NCI-H2029 treated with DMSO at 0.1 percent for 48 hours (cell line): ENCODE measurements around the gene C13orf46.
"Not testable (repeated sequence)": the region's sequence is repeated elsewhere in the genome, so short reads cannot be mapped to it uniquely, and the experiment has no call there.

Source experiments
- DNase-seq: peaks from one replicate; lab custom pipeline; 2025; lab: John Stamatoyannopoulos, UW

The C13orf46 gene

DNA sequence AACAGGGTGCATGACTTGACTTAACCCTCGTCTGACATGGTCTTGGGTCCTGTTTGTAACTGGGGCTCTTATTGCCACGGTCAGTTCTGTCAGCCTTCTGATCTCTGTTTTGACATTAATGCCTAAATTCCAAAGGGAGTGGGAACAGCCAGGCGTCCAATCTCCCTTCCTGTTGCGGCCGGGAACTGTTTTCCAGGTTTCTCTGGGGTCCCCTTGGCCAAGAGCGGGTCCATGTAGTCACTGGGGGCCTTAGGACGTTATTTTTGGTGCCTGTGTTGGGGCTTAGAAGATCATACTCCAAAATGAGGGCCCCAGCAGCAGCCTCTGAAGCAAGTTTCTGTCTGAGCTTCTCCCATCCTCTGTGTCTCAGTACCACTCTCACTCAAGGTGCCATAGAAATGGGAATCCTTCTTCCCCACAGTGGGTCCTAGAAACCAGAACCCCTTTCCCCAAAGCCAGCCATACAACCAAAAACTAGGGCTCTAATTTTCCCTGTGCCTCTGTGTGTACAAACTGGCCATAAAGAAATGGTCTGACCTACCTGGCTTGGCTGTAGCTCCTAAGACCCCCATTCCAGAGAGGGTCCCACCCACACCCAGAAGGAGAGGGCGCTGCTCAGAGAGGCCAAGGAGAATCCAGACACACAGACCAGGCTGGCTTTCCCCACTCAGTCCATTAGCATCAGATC lies 50.4 kb downstream of the C13orf46 start:
- DNase-seq, result no peak

GRCh38 chr13:113922412-113923118 lies 51.3 kb downstream of the C13orf46 start:
- DNase-seq, result no peak

DNA sequence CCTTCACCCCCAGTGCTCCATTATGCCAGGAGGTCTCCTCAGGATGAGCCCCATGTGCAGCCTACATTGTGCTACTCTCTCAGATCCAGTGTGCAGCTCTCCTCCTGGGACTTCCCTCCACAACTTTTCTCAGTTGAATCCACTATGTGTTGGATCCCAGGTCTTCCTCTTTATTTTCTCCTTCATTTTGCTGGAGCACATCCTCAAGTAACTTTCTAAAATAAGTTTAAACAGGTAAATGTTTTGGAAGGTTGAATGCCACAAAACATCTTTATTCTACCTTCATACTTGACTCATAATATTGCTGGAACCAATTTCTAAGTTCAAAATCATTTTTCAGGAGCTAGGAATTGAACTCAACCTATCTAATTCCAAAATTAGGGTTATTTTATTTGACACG lies 52.1 kb downstream of the C13orf46 start:
- DNase-seq, result no peak

DNA sequence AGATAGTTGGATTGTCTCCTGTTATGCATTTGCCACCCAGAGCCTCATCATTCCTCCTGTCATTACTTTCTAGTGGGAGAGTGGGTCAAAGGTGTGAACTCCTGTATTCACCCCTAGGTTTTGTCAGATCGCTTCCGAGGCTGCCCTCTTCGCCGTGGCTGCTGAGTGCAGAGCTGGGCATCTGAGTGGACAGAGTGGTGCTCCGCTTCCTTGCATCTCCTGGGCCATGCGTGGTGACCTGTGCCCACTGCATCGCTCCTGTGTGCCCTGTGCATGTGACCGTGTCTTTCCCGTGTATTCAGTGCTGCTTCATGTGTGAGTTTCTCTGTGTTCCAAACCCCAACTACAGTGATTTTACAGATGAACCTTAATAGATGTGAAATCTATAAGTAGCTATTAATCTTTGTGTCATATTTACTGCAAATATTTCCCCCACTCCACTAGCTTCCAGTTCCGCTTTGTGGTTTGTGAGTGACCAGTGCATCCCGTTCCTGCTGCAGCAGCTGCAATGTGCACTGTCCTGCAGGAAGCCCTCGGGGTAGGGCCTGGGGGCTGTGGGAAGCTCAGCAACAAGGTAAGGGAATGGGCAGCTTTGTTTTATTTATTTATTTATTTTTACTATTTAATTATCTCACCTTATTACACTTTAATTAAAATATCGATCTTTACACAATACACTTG lies 53.1 kb downstream of the C13orf46 start:
- no peak for DNase-seq

DNA sequence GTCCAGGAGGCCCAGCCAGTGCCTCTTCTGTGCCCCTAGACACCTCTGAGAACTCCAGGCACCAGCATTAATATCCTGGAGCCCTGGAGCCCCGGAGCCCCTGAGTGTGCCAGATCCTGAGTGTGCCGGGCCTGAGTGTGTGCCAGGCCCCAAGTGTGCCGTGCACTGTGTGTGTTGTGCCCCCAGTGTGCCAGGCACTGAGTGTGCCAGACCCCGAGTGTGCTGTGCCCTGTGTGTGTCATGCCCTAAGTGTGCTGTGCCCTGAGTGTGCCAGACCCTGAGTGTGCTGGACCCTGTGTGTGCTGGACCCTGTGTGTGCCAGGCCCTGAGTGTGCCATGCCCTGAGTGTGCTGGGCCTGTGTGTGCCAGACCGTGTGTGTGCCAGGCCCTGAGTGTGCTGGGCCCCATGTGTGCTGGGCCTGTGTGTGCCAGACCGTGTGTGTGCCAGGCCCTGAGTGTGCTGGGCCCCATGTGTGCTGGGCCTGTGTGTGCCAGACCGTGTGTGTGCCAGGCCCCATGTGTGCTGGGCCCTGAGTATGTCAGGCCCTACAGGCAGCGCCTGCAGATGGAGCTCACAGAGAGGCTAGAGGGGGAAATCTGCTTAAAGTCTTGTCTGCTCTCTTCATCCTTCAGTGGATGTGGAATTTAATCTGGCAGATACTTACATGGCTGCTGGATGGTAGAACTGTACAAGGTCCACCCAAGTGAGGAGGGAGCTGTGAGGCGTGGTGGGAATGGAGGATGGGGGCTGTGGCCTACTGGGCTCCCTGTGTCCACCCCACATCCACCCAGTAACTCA lies 53.9 kb downstream of the C13orf46 start:
- DNase-seq, result no peak

GRCh38 chr13:113918981-113919701 lies 54.7 kb downstream of the C13orf46 start:
- DNase-seq, result no peak

- no peak for DNase-seq
Observed at GRCh38 chr13:113918580-113918979, 55.3 kb downstream of the C13orf46 start.

GRCh38 chr13:113917594-113918371 lies 56.1 kb downstream of the C13orf46 start:
- no peak for DNase-seq

GRCh38 chr13:113917096-113917495 lies 56.8 kb downstream of the C13orf46 start:
- DNase-seq, result no peak

- DNase-seq, result no peak
Observed at GRCh38 chr13:113916330-113916815, 57.5 kb downstream of the C13orf46 start.

- DNase-seq, result no peak
Observed at GRCh38 chr13:113915786-113916329, 58.0 kb downstream of the C13orf46 start.

DNA sequence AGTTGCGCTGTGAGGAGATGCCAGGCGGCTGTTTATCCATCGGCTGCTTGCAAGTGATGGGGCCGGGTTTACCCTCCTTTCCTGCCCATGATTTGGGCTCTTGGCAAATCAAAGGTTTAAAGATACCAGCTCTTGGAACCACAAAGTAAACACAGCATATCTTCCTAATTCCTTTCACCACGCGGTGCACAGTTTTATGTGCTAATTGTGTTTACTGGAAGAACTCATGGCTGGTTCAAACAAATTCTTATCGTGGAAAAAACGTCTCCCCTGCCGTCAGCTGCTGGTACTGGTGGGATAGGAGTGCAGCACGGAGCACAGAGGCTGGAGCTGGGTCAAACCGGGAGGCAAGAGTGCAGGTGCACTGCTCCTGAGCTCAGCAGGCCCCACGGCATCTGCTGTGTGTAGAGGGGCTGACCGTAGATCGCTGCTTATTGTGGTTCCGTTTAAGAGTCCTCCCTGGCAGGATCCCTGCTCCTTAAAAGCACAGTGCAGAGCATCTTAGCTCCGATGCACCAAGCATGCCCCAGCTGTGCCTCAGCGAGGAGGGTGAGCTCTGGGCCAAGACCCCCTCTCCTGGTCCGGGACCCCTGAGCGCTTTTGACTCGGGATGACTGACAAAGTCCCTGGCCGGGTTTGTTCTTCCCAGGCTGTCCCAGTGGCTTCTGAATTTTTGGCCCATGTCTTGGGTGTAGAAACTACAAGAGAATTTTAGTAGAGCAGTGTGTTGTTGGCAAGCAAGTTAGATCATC lies 58.7 kb downstream of the C13orf46 start:
- DNase-seq, result no peak

DNA sequence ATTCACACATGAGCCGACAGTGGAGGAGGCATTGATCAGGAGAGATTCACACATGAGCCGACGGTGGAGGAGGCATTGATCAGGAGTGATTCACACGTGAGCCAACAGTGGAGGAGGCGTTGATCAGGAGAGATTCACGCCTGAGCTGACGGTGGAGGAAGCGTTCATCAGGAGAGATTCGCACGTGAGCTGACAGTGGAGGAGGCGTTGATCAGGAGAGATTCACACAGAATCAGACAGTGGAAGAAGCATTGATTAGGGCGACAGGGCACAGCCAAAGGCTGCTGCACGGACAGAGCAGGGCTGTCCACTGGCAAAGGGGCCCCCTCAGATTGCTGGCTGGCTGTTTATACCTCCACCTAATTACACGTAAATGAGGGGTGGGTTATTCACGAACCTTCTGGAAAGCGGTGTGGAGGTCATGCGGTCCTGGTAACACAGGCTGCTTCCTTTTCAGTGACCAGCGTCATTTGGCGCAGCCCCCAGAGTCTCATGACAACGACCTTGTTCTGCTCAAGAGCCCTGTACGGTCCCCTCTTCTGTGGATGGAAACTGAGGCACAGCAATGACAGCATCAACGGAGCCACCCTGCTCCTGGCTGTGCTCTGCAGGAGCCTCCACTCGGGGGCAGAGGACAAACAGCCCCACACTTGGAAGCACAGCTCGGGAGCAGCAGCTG lies 59.4 kb downstream of the C13orf46 start:
- DNase-seq, result no peak

- DNase-seq, result not testable (repeated sequence)
Observed at GRCh38 chr13:113913838-113914237, 60.0 kb downstream of the C13orf46 start.

DNA sequence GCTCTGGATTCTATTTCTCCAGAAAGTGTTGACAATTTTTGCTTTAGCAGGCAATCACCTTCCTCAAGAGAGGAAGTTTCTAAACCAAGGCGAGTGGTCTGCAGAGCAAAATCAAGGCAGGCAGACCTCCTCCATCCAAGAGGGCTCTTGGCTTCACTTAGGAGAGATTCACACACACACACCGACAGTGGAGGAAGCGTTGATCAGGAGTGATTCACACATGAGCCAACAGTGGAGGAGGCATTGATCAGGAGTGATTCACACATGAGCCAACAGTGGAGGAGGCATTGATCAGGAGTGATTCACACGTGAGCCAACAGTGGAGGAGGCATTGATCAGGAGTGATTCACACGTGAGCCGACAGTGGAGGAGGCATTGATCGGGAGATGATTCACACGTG lies 60.5 kb downstream of the C13orf46 start:
- not testable (repeated sequence) for DNase-seq

DNA sequence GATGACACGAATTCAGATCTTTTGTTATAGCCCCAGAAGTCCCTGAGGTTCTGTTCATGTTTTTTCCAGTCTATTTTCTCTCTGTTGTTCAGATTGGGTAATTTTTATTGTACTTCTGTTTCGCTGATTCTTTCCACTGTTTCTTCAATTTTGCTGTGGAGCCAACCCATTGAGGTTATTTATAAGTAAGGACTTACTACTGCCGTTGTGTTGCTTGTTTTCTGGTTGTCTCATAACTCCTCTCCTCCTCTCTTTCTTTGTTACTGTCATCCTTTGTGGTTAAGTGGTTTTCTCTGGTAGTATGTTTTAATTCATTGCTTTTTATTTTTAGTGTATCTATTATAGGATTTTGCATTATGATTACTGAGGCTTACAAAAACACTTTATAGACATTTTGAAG lies 61.3 kb downstream of the C13orf46 start:
- no peak for DNase-seq

- no peak for DNase-seq
Observed at GRCh38 chr13:113907635-113908617, 66.0 kb downstream of the C13orf46 start.

DNA sequence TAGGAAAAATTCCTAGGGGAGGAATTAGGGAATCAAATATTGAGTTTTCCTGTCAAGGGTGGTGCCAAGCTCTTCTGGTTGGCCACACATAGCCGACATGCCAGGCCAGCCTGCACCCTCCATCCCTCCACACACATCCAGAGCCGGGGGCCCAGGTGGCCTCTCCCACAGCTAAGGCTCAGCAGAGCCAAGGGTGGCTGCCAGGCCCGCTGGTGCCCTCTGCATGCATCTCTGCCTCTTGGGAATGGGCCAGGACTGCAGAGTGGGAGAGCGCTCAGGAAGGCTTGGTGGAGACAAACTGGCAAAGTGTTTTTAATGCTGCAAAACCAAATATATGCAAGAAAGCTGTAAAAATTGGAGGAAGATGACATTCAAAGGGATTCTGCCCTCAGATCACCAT lies 67.3 kb downstream of the C13orf46 start:
- DNase-seq, result no peak
